ENCODE measurements around the gene GLOD4.
A peak's percentile ranks its signal among the peaks of the same experiment; 100 is the strongest.
"Not testable (repeated sequence)": the region's sequence is repeated elsewhere in the genome, so short reads cannot be mapped to it uniquely, and the experiment has no call there.

The GLOD4 gene, protein sequence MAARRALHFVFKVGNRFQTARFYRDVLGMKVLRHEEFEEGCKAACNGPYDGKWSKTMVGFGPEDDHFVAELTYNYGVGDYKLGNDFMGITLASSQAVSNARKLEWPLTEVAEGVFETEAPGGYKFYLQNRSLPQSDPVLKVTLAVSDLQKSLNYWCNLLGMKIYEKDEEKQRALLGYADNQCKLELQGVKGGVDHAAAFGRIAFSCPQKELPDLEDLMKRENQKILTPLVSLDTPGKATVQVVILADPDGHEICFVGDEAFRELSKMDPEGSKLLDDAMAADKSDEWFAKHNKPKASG

DNA sequence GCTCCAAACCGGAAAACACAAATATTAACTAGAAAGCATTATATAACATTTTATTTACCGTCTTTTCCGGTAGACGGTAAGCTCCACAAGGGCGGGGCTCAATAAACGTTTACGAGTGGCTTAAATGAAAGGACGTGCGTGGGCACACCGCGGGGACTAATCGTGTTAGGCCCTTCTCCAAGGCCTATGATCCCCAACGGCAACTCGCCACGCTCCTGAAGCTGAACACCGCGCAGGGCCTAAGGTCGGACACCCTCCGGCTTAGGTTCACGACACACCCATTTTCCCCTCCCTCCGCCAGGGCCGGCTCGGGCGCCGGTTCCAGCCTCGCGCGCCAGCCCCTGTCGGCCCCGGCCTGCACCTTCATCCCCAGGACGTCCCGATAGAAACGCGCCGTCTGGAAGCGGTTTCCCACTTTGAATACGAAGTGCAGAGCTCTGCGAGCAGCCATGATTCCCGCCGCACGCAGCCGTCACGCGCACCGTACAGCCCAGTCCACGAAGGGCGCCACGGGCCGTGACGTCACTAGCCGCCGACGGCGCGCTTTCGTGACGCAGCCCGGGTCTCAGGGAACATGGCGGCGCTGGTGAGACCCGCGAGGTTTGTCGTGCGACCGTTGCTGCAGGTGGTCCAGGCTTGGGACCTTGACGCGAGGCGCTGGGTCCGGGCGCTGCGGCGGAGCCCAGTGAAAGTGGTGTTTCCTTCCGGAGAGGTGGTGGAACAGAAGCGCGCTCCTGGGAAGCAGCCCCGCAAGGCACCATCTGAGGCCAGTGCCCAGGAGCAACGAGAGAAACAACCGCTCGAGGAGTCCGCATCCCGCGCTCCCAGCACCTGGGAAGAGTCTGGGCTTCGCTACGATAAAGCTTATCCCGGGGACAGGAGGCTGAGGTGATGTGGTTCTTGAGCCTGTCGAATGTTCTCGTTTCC lies at the start of gene GLOD4, which contains the start of gene MRM3:
GLOD4 (minus strand) TSS at position 476 of the 927 bp plus-strand sequence; CDS start at position 451, 25 bp downstream.
MRM3 (plus strand) TSS at position 549 of the 927 bp plus-strand sequence; CDS start at position 575, 26 bp downstream.
- DNase-seq: peak in 1 of 2 experiments; percentile 48

DNA sequence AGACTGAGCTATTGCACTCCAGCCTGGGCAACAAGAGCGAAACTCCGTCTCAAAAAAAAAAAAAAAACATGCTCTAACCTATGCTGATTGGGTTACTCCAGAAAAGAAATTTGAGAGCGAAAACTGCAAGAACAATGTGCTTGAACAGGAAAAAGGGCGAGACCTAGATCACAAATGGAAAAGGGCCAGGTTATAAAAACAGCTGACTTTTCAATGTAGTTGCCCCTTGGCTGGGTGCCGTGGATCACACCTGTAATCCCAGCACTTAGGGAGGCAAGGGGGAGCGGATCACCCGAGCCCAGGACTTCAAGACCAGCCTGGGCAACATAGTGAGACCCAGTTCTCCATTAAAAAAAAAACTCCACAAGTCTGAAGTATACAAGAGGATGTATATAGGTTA lies 48.9 kb upstream of the GLOD4 start:
- DNase-seq: no peak

DNA sequence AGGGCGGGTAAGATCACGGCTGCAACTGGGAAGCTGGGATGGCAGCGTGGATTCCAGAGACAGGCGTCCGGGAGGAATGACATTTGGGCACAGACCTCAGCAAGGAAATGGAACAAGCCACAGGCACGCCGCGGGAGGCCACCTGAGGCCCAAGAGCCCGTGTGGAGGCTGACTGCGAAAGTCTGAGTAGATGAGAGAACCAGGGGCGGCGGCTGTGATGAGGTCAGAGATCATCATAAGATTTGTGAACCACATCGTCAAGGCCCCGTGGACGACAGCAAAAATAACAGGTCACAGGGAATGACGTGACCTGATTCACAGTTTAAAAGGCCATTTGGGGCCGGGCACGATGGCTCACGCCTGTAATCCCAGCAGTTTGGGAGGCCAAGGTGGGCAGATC lies 48.3 kb upstream of the GLOD4 start:
- DNase-seq: no peak

DNA sequence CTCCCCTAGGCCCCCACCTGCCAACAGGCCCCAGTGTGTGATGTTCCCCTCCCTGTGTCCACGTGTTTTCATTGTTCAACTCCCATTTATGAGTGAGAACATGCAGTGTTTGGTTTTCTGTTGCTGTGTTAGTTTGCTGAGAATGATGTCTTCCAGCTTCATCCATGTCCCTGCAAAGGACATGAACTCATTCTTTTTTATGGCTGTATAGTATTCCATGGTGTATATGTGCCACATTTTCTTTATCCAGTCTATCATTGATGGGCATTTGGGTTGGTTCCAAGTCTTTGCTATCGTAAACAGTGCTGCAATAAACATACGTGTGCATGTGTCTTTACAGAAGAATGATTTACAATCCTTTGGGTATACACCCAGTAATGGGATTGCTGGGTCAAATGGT lies 47.5 kb upstream of the GLOD4 start:
- not testable (repeated sequence) for DNase-seq

DNA sequence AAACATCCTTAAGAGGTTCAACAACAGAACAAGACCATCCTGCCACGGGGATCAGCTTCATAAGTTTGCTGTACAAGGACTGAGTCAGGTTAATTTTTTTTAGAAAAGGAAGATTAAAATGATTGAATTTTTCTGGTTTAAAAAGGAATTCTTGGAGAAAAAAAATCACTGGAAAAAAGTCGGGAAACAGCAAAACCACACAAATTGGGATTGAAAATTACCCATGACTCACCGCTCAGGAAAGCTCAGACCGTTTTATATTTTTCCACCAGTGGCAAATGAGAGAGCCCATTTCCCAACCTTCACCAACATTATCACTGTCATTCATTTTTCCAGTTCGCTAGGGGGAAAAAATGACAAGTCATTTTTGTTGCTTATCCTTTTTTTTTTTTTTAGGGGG lies 46.7 kb upstream of the GLOD4 start:
- no peak for DNase-seq

DNA sequence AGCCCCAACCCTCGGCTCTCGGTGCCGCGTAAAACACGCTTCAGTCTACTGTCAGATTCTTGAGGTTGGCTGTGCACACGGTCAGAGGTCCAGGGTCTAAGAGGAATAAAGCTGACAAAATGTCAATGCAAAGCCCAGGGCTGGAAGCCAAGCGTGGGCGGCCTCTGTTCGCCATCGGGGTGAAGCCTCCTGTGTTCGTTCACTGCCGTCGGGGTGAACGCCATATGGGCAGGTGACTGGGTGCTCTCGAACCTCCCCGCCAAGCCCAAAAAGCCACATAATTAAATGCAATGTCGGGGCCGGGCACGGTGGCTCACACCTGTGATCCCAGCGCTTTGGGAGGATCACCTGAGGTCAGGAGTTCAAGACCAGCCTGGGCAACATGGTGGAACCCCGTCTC lies 44.7 kb upstream of the GLOD4 start:
- DNase-seq: no peak

DNA sequence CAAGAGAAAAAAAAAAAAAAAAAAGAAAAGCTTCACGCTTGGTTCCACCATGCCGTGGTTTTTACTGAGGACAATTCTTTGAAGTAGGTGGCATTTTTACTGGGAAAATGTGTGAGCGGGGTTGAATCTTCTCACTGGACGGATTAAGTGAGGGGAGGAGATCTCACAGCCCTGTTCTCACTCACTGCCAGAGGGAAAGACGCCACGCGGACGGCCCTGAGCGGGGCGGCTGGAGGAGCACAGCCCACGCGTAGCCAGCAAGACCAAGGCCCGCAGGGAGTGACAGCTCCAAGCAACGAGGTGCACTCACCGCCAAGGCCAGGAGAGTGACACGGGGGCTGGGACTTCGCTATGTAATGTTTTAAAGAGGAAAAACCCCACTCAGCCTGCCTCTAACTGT lies 43.1 kb upstream of the GLOD4 start:
- DNase-seq: no peak

DNA sequence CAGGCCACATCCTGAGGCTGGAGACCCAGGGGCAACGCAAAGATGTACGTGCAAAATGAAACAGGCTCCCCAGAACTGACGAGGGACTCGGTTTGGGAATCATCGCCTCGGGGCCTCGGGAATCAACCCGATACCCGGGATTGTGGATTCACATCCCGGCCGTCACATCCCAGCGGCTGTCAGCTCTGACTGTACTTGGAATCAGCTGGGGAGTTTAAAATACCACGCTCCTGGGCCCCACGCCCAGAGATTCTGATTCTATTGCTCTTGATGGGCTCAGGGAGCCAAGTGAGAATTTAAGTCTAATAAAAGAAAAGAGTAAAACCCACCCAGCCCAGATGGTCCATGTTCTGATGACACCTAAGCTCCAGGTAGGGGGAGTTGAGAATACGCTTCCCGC lies 42.3 kb upstream of the GLOD4 start:
- no peak for DNase-seq

DNA sequence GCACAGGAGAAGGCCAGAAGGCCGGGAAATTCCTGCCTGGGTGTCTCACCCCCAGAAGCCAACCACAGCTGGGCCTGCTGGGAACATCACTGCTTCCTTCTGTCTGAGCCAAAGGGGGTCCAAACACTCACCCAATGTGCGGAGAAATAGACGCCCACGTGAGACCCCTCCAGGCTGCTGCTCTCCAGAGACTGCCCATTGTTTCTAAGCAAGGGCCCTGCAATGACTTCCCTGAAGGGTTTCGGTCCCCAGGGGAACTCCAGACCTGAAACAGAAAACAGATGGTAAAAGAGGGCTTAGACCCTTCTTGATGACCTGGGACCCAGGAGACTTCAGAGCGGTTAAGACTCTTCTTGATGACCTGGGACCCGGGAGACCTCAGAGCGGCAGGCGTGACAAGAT lies 41.4 kb upstream of the GLOD4 start:
- DNase-seq: no peak

DNA sequence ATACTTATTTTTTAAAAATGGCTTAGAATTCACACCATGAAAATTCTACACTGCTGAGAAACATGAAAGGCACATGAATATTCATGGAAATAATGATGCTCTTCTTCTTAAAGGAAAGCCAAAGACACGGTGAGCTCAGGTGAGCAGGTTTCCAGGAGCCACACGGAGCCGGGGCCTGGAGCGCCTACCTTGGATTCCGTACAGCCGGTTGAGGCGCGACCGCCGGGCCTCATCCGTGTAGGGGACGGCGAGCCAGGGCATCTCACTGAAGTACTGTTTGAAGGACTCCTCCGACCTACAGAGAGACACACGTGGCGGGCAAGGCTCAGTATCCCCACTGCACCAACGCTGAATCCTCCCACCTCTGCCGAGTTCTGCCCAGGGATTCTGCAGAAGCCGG lies 37.2 kb upstream of the GLOD4 start:
- no peak for DNase-seq

DNA sequence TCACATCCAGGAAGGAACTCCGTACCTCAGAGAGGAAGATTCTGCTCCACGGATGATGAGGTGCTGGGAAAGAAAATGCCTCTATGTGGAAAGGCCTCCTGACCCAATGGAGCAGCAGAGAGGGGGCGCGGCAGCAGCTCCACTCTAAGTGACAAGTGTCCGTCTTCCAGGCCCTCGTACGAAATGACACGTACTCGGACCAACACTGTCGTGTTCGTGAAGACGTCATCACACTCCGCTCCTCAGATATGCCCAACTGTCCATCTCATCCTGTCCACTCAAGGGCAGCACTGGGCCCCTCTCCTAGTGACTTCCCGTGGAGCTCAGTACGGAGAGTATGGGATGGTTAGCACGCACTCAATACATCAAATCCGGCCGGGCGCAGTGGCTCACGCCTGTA lies 32.3 kb upstream of the GLOD4 start:
- no peak for DNase-seq

DNA sequence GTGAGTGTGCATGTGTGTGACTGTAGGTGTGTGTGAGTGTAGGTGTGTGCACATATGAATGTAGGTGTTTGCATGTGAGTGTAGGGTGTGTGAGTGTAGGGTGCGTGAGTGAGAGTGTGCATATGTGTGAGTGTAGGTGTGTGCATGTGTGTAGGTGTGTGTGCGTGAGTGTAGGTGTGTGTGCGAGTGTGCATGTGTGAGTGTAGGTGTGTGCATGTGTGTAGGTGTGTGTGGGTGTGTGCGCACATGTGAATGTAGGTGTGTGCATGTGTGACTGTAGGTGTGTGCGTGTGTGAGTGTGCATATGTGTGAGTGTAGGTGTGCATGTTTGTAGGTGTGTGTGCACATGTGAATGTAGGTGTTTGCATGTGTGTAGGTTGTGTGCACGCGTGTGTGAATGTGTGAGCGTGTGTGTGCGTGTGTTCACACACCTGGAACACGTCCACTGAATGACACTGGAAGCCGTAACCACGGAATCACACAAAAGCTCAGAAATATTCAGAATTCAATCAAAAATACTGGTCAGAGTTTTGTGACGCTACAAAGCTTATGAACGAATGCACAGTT lies 30.6 kb upstream of the GLOD4 start:
- no peak for DNase-seq

DNA sequence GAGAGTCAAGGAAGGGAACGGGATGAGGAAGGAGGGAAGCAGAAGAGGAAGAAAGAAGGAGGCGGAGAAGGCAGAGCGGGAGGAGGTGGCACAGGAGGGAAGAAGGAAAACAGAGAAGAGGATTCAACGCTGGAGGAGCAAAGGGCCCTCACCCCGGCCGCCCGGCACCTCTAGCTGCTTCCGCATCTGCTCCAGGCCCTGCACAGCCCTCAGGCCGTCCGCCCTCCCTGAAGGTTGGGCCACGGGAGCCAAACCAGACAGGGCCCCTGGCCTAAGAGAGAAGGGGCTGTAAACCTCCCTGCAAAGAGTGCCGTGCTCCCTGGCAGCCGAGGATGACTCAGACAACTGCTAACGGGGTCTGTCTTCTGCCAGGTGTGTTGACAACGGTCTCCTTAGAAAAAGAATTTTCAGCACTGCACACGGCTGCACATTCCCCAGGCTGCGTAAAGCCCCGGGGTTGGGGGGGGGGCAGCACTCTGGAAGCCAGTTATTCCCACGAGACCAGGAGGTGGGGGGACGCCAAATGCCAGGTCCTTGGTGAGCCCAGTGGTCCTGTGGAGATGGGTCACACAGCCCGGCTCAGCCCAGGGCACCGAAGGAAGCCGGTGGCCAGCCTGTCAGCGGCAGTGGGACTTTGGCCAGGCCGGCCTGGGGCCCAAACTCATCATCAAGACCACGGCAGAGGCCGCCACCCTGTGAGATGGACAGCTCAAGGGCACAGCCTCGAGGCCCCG lies 29.1 kb upstream of the GLOD4 start:
- DNase-seq: no peak

DNA sequence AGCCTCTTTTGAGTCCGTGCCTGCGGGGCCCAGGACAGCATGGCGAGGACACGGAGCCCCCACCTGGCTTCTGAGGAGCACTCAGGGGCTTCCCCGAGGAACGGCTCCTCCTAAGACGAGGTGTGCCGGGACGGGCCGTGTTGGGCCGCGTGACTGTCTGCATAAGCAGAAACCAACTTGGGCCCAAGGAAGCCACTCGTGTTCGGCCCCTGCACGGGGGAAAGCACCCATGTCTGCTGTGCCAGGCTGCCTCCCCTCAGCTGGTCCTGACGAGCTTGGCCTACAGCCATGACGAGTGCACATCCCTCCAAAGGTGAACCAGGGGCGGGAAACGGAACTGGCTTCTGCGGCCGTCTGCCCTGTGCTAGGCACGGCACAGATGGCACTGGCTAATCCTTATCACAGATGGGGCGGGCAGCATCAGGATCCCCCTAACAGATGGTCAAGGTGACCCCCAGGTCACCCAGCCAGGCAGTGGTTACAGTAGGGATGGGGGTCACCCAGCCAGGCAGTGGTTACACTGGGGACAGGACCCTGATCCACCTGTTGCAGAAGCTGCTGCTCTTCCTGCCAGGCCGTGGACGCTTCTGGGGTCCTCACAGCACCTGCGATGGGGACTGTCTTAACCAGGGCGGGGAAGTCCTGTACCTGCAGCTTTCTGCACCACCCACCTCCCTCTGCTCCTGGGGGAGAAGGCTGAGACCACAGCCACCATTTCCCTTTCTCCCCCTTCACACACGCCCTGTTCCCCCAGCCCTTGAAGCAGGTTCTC lies 25.6 kb upstream of the GLOD4 start:
- no peak for DNase-seq

DNA sequence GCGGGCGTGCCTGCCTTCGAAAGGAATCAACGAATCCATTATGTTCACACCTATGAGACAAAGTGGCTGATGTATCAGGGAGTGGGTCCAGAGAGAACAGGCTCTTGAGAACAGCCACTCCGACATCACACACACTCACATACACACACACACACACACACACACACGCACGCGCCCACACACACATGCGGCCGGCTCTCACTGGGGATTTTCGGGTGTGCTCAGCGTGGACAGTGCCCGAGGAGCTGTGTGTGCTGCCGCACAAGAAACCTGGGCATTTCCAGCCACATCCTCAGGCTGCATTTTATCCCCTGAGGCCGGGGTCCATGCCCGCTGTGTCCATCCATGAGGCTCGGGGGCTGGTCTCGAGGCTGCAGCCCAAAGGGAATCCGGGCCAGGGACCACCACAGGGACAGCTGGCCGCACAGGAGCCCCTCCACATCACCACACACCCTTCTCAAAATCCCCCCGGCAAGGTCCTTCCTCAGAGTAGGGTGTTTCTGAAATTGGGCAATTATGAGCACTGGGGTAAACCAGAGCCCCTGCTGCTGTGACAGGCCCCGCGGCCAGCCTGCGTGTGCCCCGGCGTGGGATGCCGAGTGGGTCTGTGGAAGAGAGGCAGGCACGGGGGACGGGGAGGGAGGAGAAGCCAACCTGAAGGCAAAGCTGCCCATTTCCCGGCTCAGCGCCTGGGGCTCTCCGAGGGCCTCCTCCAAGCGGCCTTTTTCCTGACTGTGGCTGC lies 24.9 kb upstream of the GLOD4 start:
- DNase-seq: no peak

DNA sequence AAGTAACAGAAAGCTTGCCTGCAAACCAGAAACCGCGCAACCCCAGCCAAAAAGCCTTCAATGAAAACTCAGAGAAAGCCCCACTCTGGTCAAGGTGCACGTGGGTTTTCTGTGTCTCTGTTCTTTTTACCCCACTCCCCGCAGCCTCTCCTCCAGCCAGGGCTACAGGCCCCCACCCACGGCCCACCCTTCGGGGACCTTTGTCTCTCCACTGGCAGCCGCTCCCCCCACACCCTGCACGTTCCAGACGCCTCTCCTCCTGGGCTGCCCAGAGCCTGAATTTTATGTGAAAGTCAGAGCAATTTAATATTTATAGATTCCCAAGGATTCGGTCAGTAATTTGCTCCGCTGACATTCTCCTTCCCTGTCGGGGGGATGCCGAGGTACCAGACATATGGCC lies 24.3 kb upstream of the GLOD4 start:
- no peak for DNase-seq

DNA sequence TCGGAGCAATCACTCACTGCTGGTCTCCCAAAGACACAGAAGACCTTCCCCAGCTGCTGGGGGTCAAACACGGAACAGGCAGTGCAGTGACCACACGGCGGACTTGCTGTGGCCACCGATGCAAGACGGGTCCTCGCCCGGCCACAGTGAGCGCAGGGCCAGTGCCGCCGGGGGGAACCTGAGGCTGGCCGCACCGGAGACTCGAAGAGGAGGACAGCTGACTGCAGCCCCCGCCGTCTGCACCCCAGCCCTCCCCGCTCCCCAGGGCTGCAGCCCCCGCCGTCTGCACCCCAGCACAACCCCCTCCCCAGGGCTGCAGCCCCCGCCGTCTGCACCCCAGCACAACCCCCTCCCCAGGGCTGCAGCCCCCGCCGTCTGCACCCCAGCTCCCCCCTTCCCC lies 23.8 kb upstream of the GLOD4 start:
- not testable (repeated sequence) for DNase-seq

DNA sequence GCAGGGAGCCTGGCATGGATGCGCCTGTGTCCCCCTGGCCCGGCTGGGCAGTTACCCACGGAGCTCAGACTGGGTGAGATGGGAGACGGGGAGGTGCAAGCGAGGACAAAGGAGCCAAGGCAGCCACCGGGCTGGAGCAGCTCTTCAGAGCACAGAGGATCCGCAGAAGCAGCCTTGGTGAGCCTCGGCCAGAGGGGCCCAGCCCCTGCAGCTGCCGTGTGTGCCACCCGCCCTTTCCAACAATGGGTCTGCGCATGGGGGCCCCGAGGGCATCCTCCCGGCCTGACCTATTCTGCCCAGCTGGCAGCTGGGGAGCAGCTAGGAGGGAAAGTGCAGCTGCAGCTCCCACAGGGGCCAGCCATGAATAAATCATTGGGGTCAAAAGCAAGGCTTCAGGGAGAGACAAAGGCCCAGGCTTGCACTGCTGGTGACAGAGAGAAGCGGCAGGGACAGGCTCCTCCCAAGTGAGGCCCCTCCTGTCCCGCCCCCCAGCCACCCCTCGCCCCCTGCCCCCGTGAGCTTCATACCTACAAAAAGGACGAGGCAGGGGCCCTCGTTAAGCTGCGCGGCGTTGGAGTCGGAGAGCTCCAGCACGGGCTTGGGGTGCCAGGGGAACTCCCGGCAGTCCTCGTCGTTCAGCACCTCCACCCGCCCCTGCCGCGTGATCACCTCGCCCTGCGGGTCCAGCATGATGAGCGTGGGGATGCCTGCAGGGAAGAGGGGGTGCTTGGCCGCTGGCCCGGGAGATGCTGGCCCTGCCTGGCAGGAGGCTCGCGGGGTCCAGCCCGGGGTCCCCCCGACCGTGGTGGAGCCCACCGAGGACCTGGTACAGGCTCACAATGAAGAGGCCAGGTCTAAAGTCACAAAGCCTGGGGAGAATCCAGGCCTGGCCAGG lies 22.7 kb upstream of the GLOD4 start:
- no peak for DNase-seq

DNA sequence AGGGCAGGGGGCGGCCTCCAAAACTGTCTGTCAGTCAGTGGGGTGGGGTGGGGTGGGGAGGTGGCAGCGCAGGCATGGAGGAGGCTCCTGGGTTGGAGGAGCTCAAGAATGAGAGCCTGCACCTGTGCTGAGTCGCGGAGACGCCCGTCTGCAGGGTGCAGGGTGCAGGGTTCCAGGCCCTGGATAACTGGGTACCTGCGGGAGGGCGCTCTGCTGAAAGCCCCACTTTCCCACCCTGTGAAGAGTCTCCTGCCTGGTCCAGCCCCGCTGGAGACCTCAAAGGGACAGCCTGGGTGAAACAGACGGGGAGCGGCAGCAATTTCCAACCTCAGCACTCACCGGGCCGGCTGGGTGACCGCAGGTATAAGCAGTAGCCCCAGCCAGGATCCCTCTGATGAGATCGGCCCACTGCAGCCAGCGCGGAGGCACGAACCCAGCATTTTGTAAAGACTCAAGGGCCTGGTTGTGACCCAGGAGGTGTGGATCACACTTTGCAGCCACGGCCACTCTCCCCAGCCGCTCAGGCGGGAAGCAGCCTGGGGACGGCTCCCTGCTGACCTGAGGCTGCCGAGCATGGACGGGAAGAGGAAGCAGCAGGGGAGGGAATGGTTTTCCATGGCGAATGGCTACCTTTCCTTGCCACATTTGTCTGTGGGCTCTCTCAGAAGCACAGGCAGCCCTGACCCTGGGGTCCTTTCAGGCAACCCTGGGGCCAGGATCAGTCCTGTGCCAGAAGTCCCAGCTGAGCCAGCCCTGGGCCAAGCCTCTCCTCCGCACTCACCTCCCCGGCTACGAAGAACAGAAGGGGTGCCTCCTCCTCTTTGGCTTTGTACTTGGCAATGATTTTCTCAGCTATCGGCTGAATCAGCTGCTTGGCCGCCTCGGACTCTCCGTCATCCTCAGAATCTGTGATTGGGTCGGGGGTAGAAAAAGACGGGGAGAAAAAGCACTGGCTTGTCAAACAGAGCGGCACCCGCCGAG lies 21.1 kb upstream of the GLOD4 start:
- no peak for DNase-seq
